CD4-positive, alpha-beta T cell (primary cell): ENCODE data around the gene MAN1A1. TPM values are rescaled to one million over a fixed set of nuclear protein-coding genes. Genes with fewer than 3 reads are reported as not detected.
A peak's percentile ranks its signal among the peaks of the same experiment; 100 is the strongest.

Source experiments
- ATAC-seq: fragments of 200-7000 bp; cut with Tn5 transposase; one replicate; pipeline ENCODE4 v1.10.0; 2022; ENCODE audit warnings: mild to moderate bottlenecking; ENCODE audit not compliant: poor library complexity
- CTCF ChIA-PET: fragments of 350-600 bp; sonication (Branson Sonifier 250); formaldehyde crosslinking; loops from one replicate; lab custom pipeline; 2021; ENCODE audit warnings: antibody characterized with exemption, inconsistent platforms; lab: Charles Lee
- POLR2A ChIA-PET: fragments of 350-600 bp; sonication (Branson Sonifier 250); formaldehyde crosslinking; loops from one replicate; lab custom pipeline; 2021; ENCODE audit warnings: antibody characterized with exemption, inconsistent platforms; lab: Charles Lee
- DNase-seq, 14 experiments: peaks; one replicate each; pipeline ENCODE4 v3.0.0-alpha.2; 2013 to 2020; ENCODE audit warnings: mixed read lengths in 2 of 14
- H3K27ac ChIP-seq, 2 donors: one replicate each; pipeline versions ENCODE4 v1.5.1 to v1.7.0; 2013; ENCODE audit warnings: low read length in 2 of 2, low read depth in 1 of 2, mild to moderate bottlenecking in 1 of 2
- H3K27me3 ChIP-seq, 2 experiments: 1 replicate in 1 of 2; 2 replicates in 1 of 2; pipeline versions ENCODE4 v1.6.1 to v1.7.0; 2013; ENCODE audit warnings: low read length in 2 of 2, control low read depth in 1 of 2, mild to moderate bottlenecking in 1 of 2, moderate library complexity in 1 of 2; ENCODE audit not compliant: insufficient read depth in 2 of 2, control insufficient read depth in 1 of 2
- H3K36me3 ChIP-seq: one replicate; pipeline ENCODE4 v1.6.1; 2013; ENCODE audit warnings: low read length, control low read depth; ENCODE audit not compliant: insufficient read depth
- H3K4me1 ChIP-seq: one replicate; pipeline ENCODE4 v1.6.1; 2013; ENCODE audit warnings: low read length, control low read depth; ENCODE audit not compliant: insufficient read depth
- H3K4me3 ChIP-seq: one replicate; pipeline ENCODE4 v1.5.1; 2013; ENCODE audit warnings: mild to moderate bottlenecking, low read length, moderate library complexity
- H3K9me3 ChIP-seq, 2 experiments: 1 replicate in 1 of 2; 2 replicates in 1 of 2; pipeline versions ENCODE4 v1.6.1 to v1.7.0; 2013; ENCODE audit warnings: low read length in 2 of 2, mild to moderate bottlenecking in 2 of 2, control low read depth in 1 of 2, moderate library complexity in 1 of 2; ENCODE audit not compliant: control insufficient read depth in 1 of 2, insufficient read depth in 1 of 2
- H3K27ac Mint-ChIP-seq: one replicate; pipeline ENCODE4 v1.8.0; 2020; ENCODE audit warnings: mixed read lengths
- H3K27me3 Mint-ChIP-seq: one replicate; pipeline ENCODE4 v1.8.0; 2021; ENCODE audit warnings: mixed read lengths
- H3K36me3 Mint-ChIP-seq: one replicate; pipeline ENCODE4 v1.8.0; 2021; ENCODE audit warnings: low read depth, mixed read lengths
- H3K4me1 Mint-ChIP-seq: one replicate; pipeline ENCODE4 v1.8.0; 2021; ENCODE audit warnings: low read depth, mixed read lengths
- H3K4me3 Mint-ChIP-seq: one replicate; pipeline ENCODE4 v1.8.0; 2020; ENCODE audit warnings: mild to moderate bottlenecking, mixed read lengths
- H3K9me3 Mint-ChIP-seq: one replicate; pipeline ENCODE4 v1.8.0; 2020; ENCODE audit warnings: mixed read lengths
- intact Hi-C, 2 experiments: fragments of 100-400 bp; cut with DNase I in 1 of 2; cut with micrococcal nuclease in 1 of 2; formaldehyde crosslinking; loops; one replicate each; pipeline versions ENCODE4 v1.15.1 to v1.9.0; 2023 to 2025; cut with DNase I, micrococcal nuclease
- total RNA-seq, 174 experiments: library from RNA in 2 of 174; stranded (reverse) in 2 of 174; gene quantifications; one replicate each; pipeline ENCODE4 v1.2.3 and lab custom pipeline; 2021 to 2026
- TF ChIP-seq, protein P1 (sequence below): fragments of 200-600 bp; IDR thresholded peaks from one replicate; pipeline ENCODE4 v1.8.0; 2022; ENCODE audit warnings: antibody characterized with exemption, mild to moderate bottlenecking

The MAN1A1 gene
- total RNA-seq, 2 experiments from 2014 or later = 4.5 to 4.9 TPM

GRCh38 chr6:119137194-119138072 lies 212.1 kb downstream of the MAN1A1 start:
- Mint-ChIP-seq H3K27me3 (no peaks in the 10 kb centered on the region), H3K4me3 (no peak overlapping the region), H3K27ac (no peak overlapping the region), H3K36me3 (no peaks in the 10 kb centered on the region), H3K9me3 (no peaks in the 10 kb centered on the region), H3K4me1 (no peaks in the 10 kb centered on the region)
- Histone ChIP-seq H3K9me3 (no peaks in the 10 kb centered on the region), H3K4me3 (no peak overlapping the region), H3K36me3 (no peaks in the 10 kb centered on the region), H3K4me1 (no peaks in the 10 kb centered on the region), H3K27ac (no peak overlapping the region), H3K27me3 (no peaks in the 10 kb centered on the region)
- intact Hi-C loops = no loop called here
- TF ChIP-seq, protein P1, sequence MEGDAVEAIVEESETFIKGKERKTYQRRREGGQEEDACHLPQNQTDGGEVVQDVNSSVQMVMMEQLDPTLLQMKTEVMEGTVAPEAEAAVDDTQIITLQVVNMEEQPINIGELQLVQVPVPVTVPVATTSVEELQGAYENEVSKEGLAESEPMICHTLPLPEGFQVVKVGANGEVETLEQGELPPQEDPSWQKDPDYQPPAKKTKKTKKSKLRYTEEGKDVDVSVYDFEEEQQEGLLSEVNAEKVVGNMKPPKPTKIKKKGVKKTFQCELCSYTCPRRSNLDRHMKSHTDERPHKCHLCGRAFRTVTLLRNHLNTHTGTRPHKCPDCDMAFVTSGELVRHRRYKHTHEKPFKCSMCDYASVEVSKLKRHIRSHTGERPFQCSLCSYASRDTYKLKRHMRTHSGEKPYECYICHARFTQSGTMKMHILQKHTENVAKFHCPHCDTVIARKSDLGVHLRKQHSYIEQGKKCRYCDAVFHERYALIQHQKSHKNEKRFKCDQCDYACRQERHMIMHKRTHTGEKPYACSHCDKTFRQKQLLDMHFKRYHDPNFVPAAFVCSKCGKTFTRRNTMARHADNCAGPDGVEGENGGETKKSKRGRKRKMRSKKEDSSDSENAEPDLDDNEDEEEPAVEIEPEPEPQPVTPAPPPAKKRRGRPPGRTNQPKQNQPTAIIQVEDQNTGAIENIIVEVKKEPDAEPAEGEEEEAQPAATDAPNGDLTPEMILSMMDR = no peak
- DNase-seq = peak in 2 of 14 experiments; percentile 14 to 26
- ChIA-PET POLR2A (no interaction called here), CTCF (no interaction called here)
- ATAC-seq = no peak

GRCh38 chr6:119134752-119135151 lies 214.8 kb downstream of the MAN1A1 start:
- TF ChIP-seq, protein P1 = no peak
- no peaks in the 10 kb centered on the region for H3K36me3 Mint-ChIP-seq
- H3K27me3 Mint-ChIP-seq = no peaks in the 10 kb centered on the region
- Histone ChIP-seq H3K4me1 (no peaks in the 10 kb centered on the region), H3K9me3 (no peaks in the 10 kb centered on the region), H3K36me3 (no peaks in the 10 kb centered on the region), H3K27ac (no peak overlapping the region), H3K27me3 (no peaks in the 10 kb centered on the region), H3K4me3 (no peak overlapping the region)
- H3K4me1 Mint-ChIP-seq = no peaks in the 10 kb centered on the region
- POLR2A ChIA-PET = no interaction called here
- H3K27ac Mint-ChIP-seq = no peak overlapping the region
- no peaks in the 10 kb centered on the region for H3K9me3 Mint-ChIP-seq
- no peak for DNase-seq
- H3K4me3 Mint-ChIP-seq = no peak overlapping the region
- intact Hi-C loops = no loop called here
- CTCF ChIA-PET = interaction anchor here (1.3 kb wide), 1 partner anchor 26 kb away, joined by 3 read pairs; no protein-coding TSS in a partner anchor
- ATAC-seq = no peak

DNA sequence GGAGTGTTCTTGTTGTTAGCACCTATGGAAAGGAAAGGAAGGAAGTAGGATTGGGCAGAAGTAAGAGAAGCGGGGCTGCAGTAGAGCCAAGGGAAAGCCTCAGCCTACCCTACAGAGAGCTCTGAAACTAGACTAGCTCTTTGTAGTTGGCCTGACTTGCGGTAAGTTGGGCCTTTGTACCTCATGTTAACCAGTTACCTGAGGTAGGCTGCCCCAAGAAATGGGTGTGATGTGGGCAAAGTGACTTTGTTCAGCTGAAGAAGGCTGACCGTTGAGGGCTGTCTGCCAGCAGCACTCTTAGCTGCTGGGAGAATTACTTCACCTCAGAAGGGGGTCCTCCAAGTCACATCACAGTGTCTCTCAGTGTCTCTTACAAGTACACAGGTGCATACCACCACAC lies 216.2 kb downstream of the MAN1A1 start:
- intact Hi-C loops = no loop called here
- no peak overlapping the region for H3K4me3 Mint-ChIP-seq
- ATAC-seq (no peak), DNase-seq (no peak)
- Histone ChIP-seq H3K4me3 (no peak overlapping the region), H3K4me1 (no peaks in the 10 kb centered on the region), H3K27me3 (no peaks in the 10 kb centered on the region), H3K36me3 (no peaks in the 10 kb centered on the region), H3K9me3 (no peaks in the 10 kb centered on the region), H3K27ac (no peak overlapping the region)
- CTCF ChIA-PET = no interaction called here
- no peaks in the 10 kb centered on the region for H3K9me3 Mint-ChIP-seq
- TF ChIP-seq, protein P1 = no peak
- POLR2A ChIA-PET = no interaction called here
- H3K27me3 Mint-ChIP-seq = no peaks in the 10 kb centered on the region
- no peaks in the 10 kb centered on the region for H3K4me1 Mint-ChIP-seq
- no peaks in the 10 kb centered on the region for H3K36me3 Mint-ChIP-seq
- no peak overlapping the region for H3K27ac Mint-ChIP-seq
